Gastroesophageal sphincter (tissue), 4 donors: ENCODE measurements around the gene OR8B12. TPM values are rescaled to one million over a fixed set of nuclear protein-coding genes. Genes with fewer than 3 reads are reported as not detected.

Source experiments
- ATAC-seq: fragments of 150-250 bp; one replicate; pipeline ENCODE4 v1.9.1; 2016; ENCODE audit warnings: mild to moderate bottlenecking, moderate library complexity
- H3K27ac ChIP-seq, 4 donors: fragments of 200-600 bp; sonication (generic) in 3 of 4; 1 replicate in 3 of 4; 2 replicates in 1 of 4; pipeline ENCODE4 v1.5.1; 2016 to 2019
- H3K27me3 ChIP-seq: fragments of 200-600 bp; sonication (generic); one replicate; pipeline ENCODE4 v1.5.1; 2019
- H3K36me3 ChIP-seq, 2 donors: fragments of 200-600 bp; sonication (generic); one replicate each; pipeline ENCODE4 v1.5.1; 2019; ENCODE audit warnings: control low read depth in 1 of 2
- H3K4me1 ChIP-seq, 3 donors: fragments of 200-600 bp; sonication (generic); 1 replicate in 2 of 3; 2 replicates in 1 of 3; pipeline ENCODE4 v1.5.1; 2016 to 2019; ENCODE audit warnings: control low read depth in 2 of 3
- H3K4me3 ChIP-seq, 2 donors: fragments of 200-600 bp; sonication (generic); one replicate each; pipeline ENCODE4 v1.5.1; 2019; ENCODE audit warnings: mild to moderate bottlenecking in 1 of 2, moderate library complexity in 1 of 2
- H3K9me3 ChIP-seq, 3 donors: fragments of 200-600 bp; sonication (generic); one replicate each; pipeline ENCODE4 v1.5.1; 2017 to 2019; ENCODE audit warnings: control low read depth in 2 of 3
- CTCF ChIP-seq, 4 experiments: fragments of 200-600 bp in 2 of 4; fragments of 450-650 bp in 2 of 4; sonication (generic) in 1 of 4; IDR thresholded peaks; one replicate each; pipeline ENCODE4 v1.5.1; 2017 to 2019; ENCODE audit warnings: antibody characterized with exemption in 4 of 4, mild to moderate bottlenecking in 2 of 4, moderate library complexity in 2 of 4
- EP300 ChIP-seq: sonication (generic); formaldehyde crosslinking; IDR thresholded peaks from one replicate; pipeline ENCODE4 v1.6.1; 2017; ENCODE audit warnings: antibody characterized with exemption, mild to moderate bottlenecking
- POLR2A ChIP-seq, 2 donors: fragments of 450-650 bp; IDR thresholded peaks; one replicate each; pipeline ENCODE4 v1.6.1; 2017; ENCODE audit warnings: antibody characterized with exemption in 2 of 2, mild to moderate bottlenecking in 2 of 2, moderate library complexity in 1 of 2
- POLR2AphosphoS5 ChIP-seq: sonication (generic); formaldehyde crosslinking; IDR thresholded peaks from one replicate; pipeline ENCODE4 v1.6.1; 2017; ENCODE audit warnings: antibody characterized with exemption
- WGBS, 2 donors: methylation state at CpG; one replicate each; pipeline ENCODE4 v1.1.5; 2018; ENCODE audit warnings: low coverage in 1 of 2; 5-methylcytosine and 5-hydroxymethylcytosine counted together
- total RNA-seq, 4 donors: library from RNA; depleted of rRNA; stranded (reverse); fragments of >200 nt; gene quantifications; one replicate each; pipeline ENCODE4 v1.1.0, GENCODE V29; 2016

Gene OR8B12
- total RNA-seq, 4 donors from 2014 or later = not detected

GRCh38 chr11:124535552-124536232 is 7.8 kb downstream of the OR8B12 start:
- Histone ChIP-seq H3K9me3 (no peaks in the 10 kb centered on the region), H3K36me3 (no peaks in the 10 kb centered on the region), H3K27ac (no peak overlapping the region), H3K4me1 (no peaks in the 10 kb centered on the region), H3K27me3 (no peaks in the 10 kb centered on the region), H3K4me3 (no peak overlapping the region)
- 73 to 80% methylated on average over 4 to 8 of the region's 8 CpGs for WGBS, 2 donors
- ATAC-seq = no peak
- TF ChIP-seq EP300 (no peak), POLR2AphosphoS5 (no peak), POLR2A (IDR thresholded peaks at IDR 0.05) (no peak), CTCF (IDR thresholded peaks at IDR 0.05) (no peak)

GRCh38 chr11:124534051-124534450 is 9.4 kb downstream of the OR8B12 start:
- no peaks in the 10 kb centered on the region for H3K36me3 ChIP-seq
- WGBS, 2 donors = 40 to 83% methylated on average over 1 to 2 of the region's 2 CpGs
- TF ChIP-seq CTCF (IDR thresholded peaks at IDR 0.05) (no peak), POLR2AphosphoS5 (no peak), EP300 (no peak), POLR2A (IDR thresholded peaks at IDR 0.05) (no peak)
- H3K4me1 ChIP-seq = no peaks in the 10 kb centered on the region
- no peaks in the 10 kb centered on the region for H3K9me3 ChIP-seq
- no peak for ATAC-seq
- no peak overlapping the region for H3K4me3 ChIP-seq
- no peaks in the 10 kb centered on the region for H3K27me3 ChIP-seq
- no peak overlapping the region for H3K27ac ChIP-seq

GRCh38 chr11:124533626-124534025 is 9.8 kb downstream of the OR8B12 start:
- Histone ChIP-seq H3K27ac (no peak overlapping the region), H3K36me3 (no peaks in the 10 kb centered on the region), H3K27me3 (no peaks in the 10 kb centered on the region), H3K9me3 (no peaks in the 10 kb centered on the region), H3K4me3 (no peak overlapping the region), H3K4me1 (no peaks in the 10 kb centered on the region)
- WGBS, 2 donors = 11% methylated on average over 1 of the region's 2 CpGs; no CpG with 5 or more reads in 1 of the 2 donors
- TF ChIP-seq EP300 (no peak), POLR2AphosphoS5 (no peak), POLR2A (IDR thresholded peaks at IDR 0.05) (no peak), CTCF (IDR thresholded peaks at IDR 0.05) (no peak)
- no peak for ATAC-seq

GRCh38 chr11:124520550-124520854 is 23.0 kb downstream of the OR8B12 start:
- Histone ChIP-seq H3K36me3 (no peaks in the 10 kb centered on the region), H3K27me3 (no peaks in the 10 kb centered on the region), H3K4me1 (no peaks in the 10 kb centered on the region), H3K4me3 (no peak overlapping the region), H3K9me3 (no peaks in the 10 kb centered on the region), H3K27ac (no peak overlapping the region)
- 56 to 59% methylated on average over 1 of the region's 1 CpG for WGBS, 2 donors
- no peak for TF ChIP-seq EP300
- no peak for TF ChIP-seq POLR2AphosphoS5
- no peak for TF ChIP-seq CTCF (IDR thresholded peaks at IDR 0.05)
- TF ChIP-seq POLR2A (IDR thresholded peaks at IDR 0.05) = no peak
- no peak for ATAC-seq

- H3K4me1 ChIP-seq = no peaks in the 10 kb centered on the region
- H3K9me3 ChIP-seq = no peaks in the 10 kb centered on the region
- H3K27me3 ChIP-seq = no peaks in the 10 kb centered on the region
- no peak overlapping the region for H3K4me3 ChIP-seq
- no peak for TF ChIP-seq EP300
- TF ChIP-seq POLR2AphosphoS5 = no peak
- no peak for TF ChIP-seq POLR2A (IDR thresholded peaks at IDR 0.05)
- no peak for TF ChIP-seq CTCF (IDR thresholded peaks at IDR 0.05)
- H3K36me3 ChIP-seq = no peaks in the 10 kb centered on the region
- WGBS, 2 donors = 12 to 24% methylated on average over 2 of the region's 2 CpGs
- no peak for ATAC-seq
- H3K27ac ChIP-seq = no peak overlapping the region
These were observed 23.5 kb downstream of the OR8B12 start for GRCh38 chr11:124519850-124520549.
